ENCODE measurements around the gene ZBTB39.
"Not testable (repeated sequence)": the region's sequence is repeated elsewhere in the genome, so short reads cannot be mapped to it uniquely, and the experiment has no call there.

Gene ZBTB39

DNA sequence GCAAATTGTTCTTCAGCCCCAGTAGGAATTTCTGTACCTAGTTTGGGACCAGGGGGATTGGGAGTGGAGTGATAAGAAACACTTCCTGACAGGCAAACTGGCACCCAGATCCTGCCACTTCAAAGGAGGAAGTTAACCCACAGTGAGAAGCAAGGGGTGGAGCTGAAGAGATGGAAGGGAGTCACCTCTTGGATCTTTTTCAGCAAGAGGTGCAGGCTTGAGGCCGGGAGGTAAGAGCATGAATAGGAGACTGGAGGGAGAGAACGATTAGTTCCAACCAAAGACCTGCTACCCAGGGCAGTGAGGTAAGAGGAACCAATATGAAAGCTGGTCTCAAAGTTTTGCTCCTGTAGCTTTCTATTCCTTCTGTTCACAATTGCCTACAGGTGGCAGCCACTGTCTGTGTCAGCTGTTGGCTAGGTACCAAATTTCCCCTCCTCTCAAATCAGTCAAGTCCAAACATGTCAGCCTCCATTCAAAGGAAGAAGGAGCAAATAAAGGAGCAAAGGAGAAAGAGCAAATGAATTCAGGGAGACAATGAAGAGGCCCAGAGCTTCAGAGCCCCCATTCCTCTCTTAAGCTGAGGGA is 24.9 kb upstream of the ZBTB39 start:
- no peak for DNase-seq

DNA sequence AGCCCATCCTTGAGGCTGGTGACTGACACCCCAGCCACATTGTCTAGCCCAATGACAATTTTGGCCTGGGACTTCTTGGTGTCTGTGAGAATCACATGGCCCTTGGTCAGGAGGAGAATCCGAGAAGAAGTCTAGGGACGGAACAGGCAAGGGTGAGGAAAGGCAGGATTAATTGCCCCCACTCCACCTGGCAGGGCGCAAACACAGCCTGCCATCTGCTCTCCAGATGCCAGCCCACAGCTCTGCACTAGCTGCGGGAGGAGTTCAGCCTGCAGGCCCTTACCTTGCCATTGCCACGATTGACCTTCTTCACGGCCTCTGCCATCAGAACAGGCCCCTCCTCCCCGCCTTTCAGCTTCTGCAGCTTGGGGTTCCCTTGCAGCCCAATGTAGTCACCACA is 23.1 kb upstream of the ZBTB39 start:
- DNase-seq = no peak

DNA sequence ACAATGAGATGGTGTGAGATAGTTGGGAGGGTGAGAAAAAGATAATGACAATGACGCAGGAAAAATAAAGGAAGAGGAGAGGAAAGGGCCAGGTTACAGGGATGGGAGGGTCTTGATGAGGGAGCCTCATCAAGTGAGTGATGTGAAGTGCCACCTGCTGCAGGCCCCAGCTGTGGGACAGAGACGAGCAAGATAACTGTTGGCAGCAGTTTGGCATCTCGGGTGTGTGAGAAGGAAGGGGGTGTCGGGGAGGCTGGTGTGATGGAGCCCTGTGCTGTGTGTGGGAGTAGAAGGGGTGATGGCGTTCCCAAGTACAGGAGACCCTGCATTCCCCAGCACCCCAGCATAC is 21.4 kb upstream of the ZBTB39 start:
- no peak for DNase-seq

DNA sequence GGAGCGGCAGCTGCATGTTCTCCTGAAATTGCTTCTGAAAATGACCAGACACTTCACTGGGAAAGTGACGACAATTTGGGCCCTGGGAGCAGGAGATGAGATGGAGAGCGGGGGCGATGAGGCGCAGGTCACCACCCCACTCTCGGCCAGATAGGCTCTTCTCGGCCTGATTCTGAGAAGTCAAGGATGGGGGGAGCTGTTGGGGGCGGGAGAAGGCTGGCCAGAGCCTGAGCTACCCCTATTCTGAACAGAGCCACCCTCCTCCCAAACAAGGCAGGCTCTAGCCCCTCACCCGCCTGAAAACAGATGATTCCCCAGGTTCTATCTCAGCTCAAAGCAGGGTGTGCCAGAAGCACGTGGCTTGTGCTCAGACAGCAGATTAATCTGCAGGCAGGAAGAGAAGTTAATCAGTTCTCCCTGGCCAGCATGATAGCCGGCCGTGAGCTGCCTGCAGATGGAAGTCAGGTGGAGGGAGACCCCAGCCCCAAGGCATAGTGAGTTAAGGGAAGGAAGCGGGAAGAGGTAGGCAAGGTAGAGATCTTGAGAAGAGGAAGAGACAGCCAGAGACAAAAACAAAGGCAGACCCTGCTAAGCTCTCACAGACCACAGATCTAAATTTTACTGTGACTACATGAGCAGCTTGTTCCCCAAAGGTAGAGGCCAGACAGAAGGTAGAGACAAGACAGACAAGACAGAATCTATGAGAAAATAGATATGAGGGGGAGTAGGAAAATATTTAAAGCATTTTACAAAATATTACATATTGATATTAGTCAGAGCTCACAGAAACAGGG is 20.9 kb upstream of the ZBTB39 start:
- DNase-seq = no peak

DNA sequence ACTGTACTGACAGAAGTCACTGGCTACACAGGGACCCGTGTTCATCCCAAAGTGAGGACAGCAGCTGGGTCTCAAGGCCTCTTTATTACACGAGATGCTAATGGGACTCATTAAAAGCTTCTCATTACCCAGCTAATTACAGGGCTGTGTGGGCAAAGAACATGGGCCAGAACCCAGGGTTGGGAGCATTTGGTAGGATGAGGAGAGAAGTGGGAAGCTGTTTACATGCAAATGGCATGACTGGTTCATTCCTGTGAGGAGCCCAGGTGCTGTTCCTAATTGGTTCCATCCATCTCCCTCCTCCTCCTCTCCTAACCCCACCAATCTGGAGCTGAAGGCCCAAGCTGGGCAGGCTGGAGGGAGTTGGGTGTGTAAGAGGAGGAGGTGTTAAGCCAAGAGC is 18.9 kb upstream of the ZBTB39 start:
- no peak for DNase-seq

DNA sequence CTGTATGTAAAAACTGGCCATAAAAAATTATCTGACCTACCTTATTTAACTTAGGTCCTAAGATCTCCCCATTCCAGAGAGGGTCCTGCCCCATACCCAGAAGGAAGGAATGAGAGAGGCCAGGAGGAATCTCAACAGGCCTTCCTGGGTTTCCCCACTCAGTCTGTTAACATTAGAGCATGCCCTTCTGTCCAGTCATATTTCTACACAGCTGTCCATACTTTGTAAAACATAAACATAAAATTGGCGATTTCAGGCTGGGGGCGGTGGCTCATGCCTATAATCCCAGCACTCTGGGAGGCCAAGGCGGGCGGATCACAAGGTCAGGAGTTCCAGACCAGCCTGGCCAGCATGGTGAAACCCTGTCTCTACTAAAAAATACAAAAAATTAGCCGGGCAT is 16.0 kb upstream of the ZBTB39 start:
- not testable (repeated sequence) for DNase-seq

DNA sequence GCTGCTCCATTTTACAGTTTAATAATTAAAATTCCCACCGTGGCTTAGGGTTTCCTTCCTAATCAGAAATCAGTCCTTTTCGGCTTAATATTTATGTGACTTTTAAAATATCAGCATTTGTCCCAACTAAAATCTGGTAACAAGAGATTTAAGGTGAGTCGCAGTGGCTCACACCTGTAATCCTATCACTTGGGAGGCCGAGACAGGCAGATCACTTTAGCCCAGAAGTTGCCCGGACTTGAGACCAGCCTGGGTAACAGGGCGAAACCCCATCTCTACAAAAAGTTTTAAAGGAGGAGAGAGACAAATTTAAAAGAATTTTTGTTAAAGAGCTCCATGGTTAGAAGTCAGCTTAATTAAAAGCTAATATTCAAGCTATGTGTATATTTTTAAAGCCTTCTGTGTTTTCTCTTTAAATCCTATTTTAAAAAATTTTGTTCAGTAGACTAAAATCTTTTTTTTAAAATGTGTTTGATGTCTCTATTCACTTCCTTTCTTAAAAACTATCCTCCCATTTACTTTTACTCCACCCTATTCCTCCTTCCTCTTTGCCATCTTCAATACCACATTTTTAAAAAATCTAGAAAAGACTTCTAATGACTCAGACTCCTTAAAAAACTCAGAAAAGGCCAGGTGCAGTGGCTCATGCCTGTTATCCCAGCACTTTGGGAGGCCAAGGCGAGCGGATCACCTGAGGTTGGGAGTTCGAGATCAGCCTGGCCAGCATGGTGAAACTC is 13.8 kb upstream of the ZBTB39 start:
- no peak for DNase-seq

DNA sequence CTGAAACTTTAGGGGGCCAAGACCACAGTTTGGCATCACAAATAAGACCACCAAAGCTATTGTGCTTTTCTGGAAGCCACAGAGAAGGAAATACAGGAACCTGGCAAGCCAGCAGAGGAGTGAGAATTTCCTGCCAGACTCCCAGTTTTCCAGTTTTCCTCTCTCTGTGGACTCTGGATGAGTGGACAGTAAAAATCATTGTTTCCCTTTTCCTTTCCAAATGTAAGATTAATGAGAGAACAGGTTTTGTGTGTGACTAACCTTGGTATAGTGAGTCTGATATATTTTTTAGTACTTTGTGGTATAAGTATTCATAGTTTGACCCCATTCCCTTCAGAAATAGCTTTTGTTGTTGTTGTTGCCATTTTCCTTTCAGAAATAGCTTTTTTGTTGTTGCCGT is 12.6 kb upstream of the ZBTB39 start:
- DNase-seq = no peak

DNA sequence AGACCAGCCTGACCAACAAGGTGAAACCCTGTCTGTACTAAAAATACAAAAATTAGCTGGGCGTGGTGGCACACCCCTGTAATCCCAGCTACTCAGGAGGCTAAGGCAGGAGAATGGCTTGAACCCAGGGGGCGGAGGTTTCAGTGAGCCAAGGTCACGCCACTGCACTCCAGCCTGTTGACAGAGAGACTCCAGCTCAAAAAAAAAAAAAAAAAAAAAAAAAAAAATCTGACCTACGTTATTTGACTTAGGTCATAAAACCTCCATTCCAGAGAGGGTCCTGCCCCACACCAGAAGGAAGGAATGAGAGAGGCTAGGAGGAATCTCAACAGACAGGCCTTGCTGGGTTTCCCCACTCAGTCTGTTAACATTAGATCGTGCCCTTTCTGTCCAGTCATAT is 12.0 kb upstream of the ZBTB39 start:
- not testable (repeated sequence) for DNase-seq

DNA sequence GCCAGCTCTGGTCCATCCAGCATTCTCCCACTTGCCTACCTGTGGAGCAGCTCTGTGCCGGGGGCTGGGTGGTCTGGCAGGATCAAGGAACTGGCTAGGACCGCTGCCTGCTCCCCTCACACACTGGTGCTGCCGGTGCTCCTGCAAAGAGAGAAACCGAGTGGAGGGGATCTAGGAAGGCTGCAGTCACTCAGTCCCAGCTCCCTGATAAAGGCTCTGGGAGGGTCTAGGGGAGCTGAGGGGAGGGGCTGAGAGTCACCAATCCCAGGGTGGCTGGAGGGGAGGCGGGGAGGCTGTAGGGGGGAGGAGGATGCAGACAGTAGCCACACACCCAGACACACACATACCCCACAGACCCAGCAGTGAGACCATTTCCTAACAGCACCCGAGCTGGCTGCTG is 10.0 kb upstream of the ZBTB39 start, which contains the start of gene TAC3:
TAC3 (minus strand) TSS at position 182 of the 400 bp plus-strand sequence. CDS start 732 bp downstream, outside the sequence.
- no peak for DNase-seq

DNA sequence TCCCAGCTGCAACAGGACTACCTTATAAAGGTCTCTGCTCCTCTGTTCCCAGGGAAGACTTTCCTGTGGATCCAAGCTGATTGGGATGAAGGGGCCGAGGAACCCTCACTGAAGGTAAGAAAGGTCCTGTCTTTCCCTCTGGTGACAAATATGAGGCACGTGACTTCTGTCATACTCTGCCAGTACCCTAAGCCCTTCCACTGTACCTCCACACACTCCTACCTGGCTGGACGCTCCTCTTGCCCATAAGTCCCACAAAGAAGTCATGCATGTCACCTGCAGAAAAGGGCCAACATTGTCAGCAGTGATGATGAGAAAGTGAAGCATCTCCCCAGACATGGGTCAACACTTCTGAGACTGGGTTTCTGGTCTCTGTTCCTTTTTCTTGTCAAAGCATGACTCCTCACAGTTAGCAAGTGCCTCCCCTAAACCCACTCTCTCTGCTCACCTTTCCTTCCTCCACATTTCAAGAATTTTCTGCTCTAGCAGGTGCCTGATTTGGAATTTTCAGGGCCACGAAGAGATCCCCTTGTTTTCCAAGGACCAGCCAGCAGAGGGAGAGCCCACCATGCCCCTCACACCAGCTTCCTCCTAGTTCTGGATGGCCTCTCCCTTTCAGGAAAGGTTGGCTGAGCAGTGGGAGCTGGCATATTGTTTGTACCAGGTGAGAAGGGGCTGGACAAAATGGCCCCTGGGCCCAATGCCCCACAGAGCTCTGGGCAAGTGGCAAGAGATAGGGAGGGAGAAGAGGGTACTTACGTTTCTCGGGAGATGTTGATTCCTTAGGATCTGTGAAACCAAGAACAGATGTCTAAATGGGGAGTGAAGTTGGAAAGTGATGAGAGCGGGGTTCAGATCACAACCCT is 6.5 kb upstream of the ZBTB39 start:
- no peak for DNase-seq

DNA sequence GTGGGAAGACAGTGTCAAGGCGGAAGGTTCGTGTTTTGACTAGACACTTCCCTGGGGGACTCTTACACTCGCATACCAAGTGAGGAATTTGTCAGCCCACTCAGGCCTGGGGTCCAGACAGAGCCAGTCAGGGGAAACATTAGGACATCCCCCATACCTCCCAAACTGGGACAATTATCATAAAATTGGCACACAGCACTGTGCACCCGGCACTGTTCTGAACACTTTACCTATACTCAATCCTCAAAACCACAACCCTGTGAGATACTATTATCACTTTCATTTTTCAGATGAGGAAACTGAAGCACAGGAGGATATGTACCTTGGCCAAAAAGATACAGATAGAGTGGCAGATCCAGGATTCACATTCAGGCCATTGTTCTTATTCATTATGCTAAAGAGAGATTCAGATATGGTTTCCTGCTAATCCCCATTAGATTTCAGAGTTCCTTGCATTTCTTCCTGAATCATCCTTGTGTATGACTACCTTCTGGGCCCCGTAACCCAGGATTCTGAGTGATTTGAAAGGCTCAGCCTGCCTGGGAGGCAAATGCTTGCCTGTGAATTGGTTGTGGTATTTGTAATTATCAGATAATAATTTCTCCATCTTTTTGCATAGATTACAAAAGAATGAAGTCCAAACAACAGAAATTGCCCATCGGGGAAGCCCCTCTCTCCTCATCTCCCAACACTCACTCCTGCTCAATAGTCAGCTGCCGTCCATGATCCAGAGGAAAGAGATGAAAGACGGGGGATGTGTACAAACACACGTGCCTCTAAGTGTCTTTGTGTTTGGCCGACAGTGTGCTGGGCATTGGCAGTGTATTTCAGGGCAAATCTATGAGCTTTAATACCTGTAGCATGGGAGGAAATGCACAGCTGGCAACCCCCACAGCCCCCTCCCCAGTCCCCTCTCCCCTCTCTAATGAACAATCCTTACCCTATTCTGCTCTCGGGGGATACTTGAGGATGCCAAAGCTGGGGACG is 5.4 kb upstream of the ZBTB39 start:
- no peak for DNase-seq

DNA sequence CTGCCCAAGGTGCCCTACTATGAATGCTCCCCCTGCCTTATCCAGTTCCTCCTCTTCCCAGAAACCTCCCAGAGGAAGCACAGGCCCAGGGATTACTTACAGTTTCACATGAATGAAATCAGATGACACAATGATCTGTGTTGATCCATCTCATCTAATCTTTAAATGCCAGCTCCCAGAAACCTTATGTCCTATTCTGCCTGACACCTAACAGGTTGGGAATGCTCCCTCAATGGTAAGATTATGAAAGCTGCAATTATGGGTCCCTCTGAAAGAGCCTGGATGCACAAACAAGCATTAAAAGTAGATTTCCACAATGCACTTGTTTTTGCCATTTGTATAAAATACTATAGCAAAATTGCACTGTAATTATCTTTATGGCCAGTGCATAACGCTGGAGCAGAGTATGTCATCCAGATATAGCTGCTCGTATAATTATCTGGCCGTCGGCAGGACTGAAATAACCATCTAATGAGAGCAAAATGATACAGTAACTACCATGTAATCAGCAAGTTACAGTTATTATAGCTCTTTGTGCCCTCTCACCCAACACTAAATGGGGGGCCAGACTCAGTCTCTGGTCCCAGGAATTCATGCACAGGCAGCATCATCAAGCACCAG is 4.4 kb upstream of the ZBTB39 start:
- no peak for DNase-seq

DNA sequence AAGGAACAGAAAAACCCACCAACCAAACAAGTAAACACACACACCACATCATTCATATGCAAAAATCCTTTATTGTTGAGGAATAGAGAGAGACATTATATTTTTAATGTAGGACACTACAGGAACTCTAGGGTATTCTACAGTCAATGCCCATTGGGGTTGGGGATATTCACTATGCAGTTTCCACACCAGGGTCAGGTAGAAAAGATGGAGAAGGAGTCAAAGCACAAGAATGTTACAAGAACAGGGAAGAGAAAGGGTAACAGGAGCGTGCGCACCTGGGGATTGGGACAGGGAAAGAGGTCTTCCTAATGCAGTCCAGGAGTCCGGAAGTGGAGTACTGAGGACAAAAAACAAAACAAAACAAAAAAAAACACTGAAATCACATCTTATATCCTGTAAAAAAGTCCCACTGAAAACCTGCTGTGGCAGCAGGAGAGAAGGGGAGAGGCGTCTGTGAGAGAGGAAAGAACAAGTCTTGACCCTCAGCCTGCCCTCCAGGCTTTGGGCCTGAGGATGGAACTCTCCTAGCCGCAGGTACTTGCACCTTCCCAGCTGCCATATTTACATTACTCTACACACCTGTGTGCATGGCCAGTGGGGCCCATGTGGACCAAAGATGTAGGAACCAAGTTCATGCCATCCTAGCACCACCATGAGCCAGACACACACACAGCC is 3.7 kb upstream of the ZBTB39 start:
- DNase-seq = no peak

DNA sequence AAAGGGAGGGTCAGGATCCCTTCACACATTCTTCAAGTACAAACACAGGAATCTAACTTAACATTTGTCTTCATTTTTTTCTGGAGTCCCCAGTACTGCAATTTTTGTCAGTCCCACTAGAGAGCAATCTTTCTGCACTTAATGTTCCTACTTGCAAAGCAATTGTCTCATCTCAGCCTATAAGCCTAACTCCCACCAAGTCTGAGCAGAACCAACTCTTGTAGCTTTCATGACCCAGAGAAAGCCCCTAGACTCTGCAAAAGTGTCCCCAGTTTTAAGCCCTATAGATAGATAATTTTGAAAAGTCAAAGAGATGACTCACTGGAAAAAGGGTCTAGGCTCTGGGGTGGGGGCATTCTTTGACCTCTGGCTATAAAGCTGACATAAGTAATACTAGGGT is 1.8 kb upstream of the ZBTB39 start:
- no peak for DNase-seq

DNA sequence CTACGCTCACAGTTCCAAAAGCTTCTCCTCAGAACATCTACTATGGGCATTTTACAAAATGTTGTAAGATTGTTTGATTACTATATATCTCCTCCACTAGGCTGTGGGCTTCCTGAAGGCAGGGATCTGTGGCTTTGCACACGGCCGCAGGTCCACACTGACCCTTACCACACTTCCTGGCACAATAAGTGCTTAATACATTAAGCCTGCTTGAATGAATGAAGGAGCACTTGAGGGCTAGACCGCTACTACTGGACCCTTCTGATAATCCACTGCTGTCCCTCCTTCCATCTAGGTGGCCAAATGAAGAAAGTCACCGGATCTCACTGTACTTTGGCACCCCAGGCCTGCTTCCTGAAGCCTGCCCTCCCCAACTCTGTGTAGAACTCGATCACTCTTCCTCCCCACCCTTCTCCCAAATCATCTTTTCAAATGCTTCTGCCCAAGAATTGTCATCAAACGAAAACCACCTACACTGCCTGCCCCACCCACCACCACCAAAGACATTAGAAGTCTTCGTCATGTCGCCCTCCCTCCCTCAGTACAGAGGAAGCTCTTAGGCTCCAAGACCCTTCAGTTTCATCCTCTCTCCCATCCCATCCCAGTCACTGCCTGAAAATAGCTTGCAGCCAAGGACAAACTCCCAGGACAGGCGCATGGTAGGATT is 596 bp upstream of the ZBTB39 start:
- DNase-seq = peak; percentile 25

DNA sequence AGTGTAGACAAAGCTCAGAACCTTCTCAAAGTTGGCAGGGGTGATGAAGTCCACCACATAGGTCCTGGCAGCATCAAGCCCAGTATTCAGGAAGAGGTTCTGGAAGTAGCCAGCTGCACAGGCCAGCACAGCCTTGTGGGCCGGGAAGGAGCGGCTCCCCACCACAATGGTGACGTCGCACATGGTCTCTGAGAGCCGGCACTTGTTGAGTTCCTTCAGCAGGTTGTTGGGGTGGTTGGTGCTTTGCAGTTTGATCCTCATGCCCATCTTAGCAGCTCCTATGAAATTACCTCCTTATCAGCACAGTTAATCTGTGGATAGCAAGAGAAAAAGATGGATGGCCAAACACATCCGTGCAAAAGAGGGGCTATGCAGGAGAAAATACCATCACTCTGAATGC is 1.7 kb downstream of the ZBTB39 start:
- no peak for DNase-seq

DNA sequence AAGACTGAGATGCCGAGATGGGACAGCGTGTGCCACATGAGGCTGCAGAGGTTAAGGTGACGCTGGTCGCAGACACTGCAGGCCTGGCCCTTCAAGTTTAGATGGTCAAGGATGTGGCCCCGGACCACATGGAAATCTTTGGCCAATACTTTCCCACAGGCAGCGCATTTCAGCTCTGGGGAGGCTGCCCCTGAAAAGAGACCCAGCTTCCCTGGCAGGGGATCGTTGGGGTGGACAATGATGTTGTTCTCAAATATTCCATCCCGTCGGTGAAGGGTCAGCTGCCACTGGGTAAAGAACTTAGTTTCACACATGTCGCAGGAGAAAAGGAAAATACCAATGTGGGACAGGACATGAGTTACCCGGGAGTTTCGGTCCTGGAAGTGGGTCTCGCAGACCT is 3.0 kb downstream of the ZBTB39 start:
- no peak for DNase-seq

DNA sequence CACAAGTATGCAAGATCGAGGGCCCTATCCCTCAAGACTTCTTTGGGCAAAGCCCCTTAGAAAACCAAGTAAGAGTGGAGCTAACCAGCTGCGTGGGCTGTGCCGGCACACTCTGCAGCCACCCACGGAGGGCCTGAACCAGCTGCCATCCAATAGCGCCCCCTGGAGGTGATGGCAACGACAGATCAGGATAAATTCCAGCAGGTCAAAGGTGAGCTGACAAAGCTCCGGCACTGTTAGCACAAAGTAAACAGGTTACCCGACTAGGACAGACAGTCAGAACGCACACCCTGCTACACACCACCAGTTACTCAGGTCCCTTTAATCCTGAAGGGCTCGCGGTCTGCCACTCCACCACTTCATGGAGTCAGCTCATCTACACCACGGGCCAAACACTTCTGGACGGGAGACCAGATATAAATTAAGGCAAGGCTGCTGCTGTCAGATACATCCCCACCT is 4.9 kb downstream of the ZBTB39 start:
- DNase-seq = peak; percentile 70

DNA sequence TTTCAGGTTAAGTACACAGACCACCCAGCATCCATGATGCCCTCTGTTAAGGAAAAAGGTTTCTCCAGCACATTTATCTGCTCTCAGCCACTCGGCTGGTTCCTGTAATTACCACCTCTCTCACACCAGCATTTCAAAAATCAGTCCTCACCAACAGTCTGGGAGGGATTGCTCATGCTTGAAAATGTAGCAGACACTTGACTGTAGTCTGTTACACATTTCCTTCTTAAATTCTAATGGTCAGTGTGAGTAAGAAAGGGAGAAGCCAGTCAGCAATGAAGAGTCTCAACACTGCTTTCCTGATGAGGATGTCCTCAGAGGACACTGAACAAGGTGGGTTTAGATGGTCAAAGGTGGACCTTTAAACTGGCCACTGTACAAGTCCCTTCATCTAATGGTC is 6.0 kb downstream of the ZBTB39 start:
- DNase-seq = no peak
